OCI-LY1 (cell line): Measurements from ENCODE around the gene PCNT.

ENCODE experiments used
- EZH2 ChIP-seq: fragments of 200-600 bp; sonication (generic), shearing (Covaris generic); IDR thresholded peaks from 2 replicates; pipeline ENCODE4 v1.8.0; 2017; ENCODE audit warnings: borderline replicate concordance, mixed run types, mild to moderate bottlenecking, antibody characterized with exemption, low read length, moderate library complexity, mixed read lengths
- TF ChIP-seq, protein P1 (sequence below): fragments of 200-600 bp; sonication (generic), shearing (Covaris generic); IDR thresholded peaks from 2 replicates; pipeline ENCODE4 v1.5.1; 2017; ENCODE audit warnings: mild to moderate bottlenecking, antibody characterized with exemption, low read length, moderate library complexity, mixed read lengths

DNA sequence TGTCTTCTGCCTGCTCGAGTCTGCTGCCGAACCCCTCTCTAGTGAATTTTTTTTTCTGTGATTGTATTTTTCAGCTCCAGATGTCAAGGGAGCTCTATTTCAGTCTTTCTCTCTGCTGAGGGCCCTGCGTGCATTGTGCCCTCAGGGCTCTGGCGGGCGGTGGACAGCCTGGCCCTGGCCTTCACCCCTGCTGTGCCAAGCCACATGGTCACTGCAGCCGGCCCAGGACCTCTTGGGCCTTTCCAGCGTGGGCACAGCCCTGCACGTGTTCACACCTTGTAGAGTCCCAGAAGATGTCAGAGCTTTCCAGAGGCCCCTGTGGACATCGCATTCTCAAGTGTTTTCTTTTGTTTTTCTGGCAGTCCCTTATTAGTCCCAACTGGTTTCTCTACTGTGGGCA, 55.7 kb downstream of the PCNT start:
- TF ChIP-seq, protein P1, sequence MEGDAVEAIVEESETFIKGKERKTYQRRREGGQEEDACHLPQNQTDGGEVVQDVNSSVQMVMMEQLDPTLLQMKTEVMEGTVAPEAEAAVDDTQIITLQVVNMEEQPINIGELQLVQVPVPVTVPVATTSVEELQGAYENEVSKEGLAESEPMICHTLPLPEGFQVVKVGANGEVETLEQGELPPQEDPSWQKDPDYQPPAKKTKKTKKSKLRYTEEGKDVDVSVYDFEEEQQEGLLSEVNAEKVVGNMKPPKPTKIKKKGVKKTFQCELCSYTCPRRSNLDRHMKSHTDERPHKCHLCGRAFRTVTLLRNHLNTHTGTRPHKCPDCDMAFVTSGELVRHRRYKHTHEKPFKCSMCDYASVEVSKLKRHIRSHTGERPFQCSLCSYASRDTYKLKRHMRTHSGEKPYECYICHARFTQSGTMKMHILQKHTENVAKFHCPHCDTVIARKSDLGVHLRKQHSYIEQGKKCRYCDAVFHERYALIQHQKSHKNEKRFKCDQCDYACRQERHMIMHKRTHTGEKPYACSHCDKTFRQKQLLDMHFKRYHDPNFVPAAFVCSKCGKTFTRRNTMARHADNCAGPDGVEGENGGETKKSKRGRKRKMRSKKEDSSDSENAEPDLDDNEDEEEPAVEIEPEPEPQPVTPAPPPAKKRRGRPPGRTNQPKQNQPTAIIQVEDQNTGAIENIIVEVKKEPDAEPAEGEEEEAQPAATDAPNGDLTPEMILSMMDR, result no peak
- no peak for TF ChIP-seq EZH2
